ENCODE results near the gene CUL7. TPM values are rescaled to one million over a fixed set of nuclear protein-coding genes. Genes with fewer than 3 reads are reported as not detected.

Gene CUL7
- total RNA-seq = 10 to 100 TPM; 11.9 to 21.3 (median 15.4) TPM

GRCh38 chr6:43053545-43054205 is at the start of gene CUL7:
CUL7 (minus strand) TSS chr6:43053851; CDS start chr6:43052788, 1,063 bp downstream.
- ATAC-seq (peak; percentile 91 to 97), DNase-seq (peak; percentile 88 to 91)
- H3K9me3 ChIP-seq = no peaks in the 10 kb centered on the region
- no peaks in the 10 kb centered on the region for H3K27me3 ChIP-seq
- H3K4me3 ChIP-seq = peak within 1 kb of the TSS; percentile 39 to 86 (median 74)
- peak within 1 kb of the TSS; percentile 86 to 98 (median 92) for H3K27ac ChIP-seq
- peaks cover 15 to 27% of the 10 kb centered on the region in 2 donors for H3K4me1 ChIP-seq
- intact Hi-C loops (cut with DNase I; ENCODE audit: low total_unique reads) (loop anchor here (1.0 to 10.0 kb wide), 4 partner anchors 17 to 309 kb away; partner anchors contain the start of genes PPP2R5D and TBCC), in situ Hi-C loops (cut with MboI; ENCODE audit: low sequenced_read_pairs in 4 of 4) (no loop called here)
- TF ChIP-seq CTCF (IDR thresholded peaks at IDR 0.05 in 4 of 5, conservative IDR thresholded peaks at IDR 0.05 in 1 of 5) (no peak), POLR2A (IDR thresholded peaks at IDR 0.05) (peak; percentile 60 to 73)
- H3K36me3 ChIP-seq = peaks cover 0 to 36% of the 10 kb centered on the region in 2 donors

- DNase-seq (no peak), ATAC-seq (no peak)
- intact Hi-C loops (cut with DNase I; ENCODE audit: low total_unique reads) (no loop called here), in situ Hi-C loops (cut with MboI; ENCODE audit: low sequenced_read_pairs in 4 of 4) (no loop called here)
- Histone ChIP-seq H3K4me3 (no peak overlapping the region), H3K9me3 (no peaks in the 10 kb centered on the region), H3K27me3 (no peaks in the 10 kb centered on the region), H3K36me3 (no peaks in the 10 kb centered on the region), H3K27ac (no peak overlapping the region), H3K4me1 (no peaks in the 10 kb centered on the region)
- TF ChIP-seq CTCF (IDR thresholded peaks at IDR 0.05 in 4 of 5, conservative IDR thresholded peaks at IDR 0.05 in 1 of 5) = no peak
- no peak for TF ChIP-seq POLR2A (IDR thresholded peaks at IDR 0.05)
Observed at GRCh38 chr6:43101497-43101896, 47.8 kb upstream of the CUL7 start.

GRCh38 chr6:43097502-43097901 is 43.9 kb upstream of the CUL7 start:
- TF ChIP-seq CTCF (IDR thresholded peaks at IDR 0.05 in 4 of 5, conservative IDR thresholded peaks at IDR 0.05 in 1 of 5) (no peak), POLR2A (IDR thresholded peaks at IDR 0.05) (no peak)
- Histone ChIP-seq H3K9me3 (no peaks in the 10 kb centered on the region), H3K27ac (no peak overlapping the region), H3K36me3 (no peaks in the 10 kb centered on the region), H3K4me3 (no peak overlapping the region), H3K4me1 (no peaks in the 10 kb centered on the region), H3K27me3 (no peaks in the 10 kb centered on the region)
- DNase-seq (no peak), ATAC-seq (no peak)
- intact Hi-C loops (cut with DNase I; ENCODE audit: low total_unique reads) (no loop called here), in situ Hi-C loops (cut with MboI; ENCODE audit: low sequenced_read_pairs in 4 of 4) (no loop called here)

GRCh38 chr6:43097098-43097489 is 43.4 kb upstream of the CUL7 start:
- DNase-seq (no peak), ATAC-seq (no peak)
- intact Hi-C loops (cut with DNase I; ENCODE audit: low total_unique reads) = no loop called here
- Histone ChIP-seq H3K27me3 (no peaks in the 10 kb centered on the region), H3K36me3 (no peaks in the 10 kb centered on the region), H3K4me3 (no peak overlapping the region), H3K9me3 (no peaks in the 10 kb centered on the region), H3K4me1 (no peaks in the 10 kb centered on the region), H3K27ac (no peak overlapping the region)
- in situ Hi-C loops (cut with MboI; ENCODE audit: low sequenced_read_pairs in 4 of 4) = no loop called here
- TF ChIP-seq CTCF (IDR thresholded peaks at IDR 0.05 in 4 of 5, conservative IDR thresholded peaks at IDR 0.05 in 1 of 5) (no peak), POLR2A (IDR thresholded peaks at IDR 0.05) (no peak)
